HG03025 (cell line): ENCODE measurements around the gene OSBPL8.
"Not testable (repeated sequence)": the region's sequence is repeated elsewhere in the genome, so short reads cannot be mapped to it uniquely, and the experiment has no call there.

Experiments
- ATAC-seq: cut with Tn5 transposase; IDR thresholded peaks from one replicate; pipeline ENCODE4 v1.9.1; 2021; ENCODE audit warnings: mild to moderate bottlenecking, moderate library complexity; ENCODE audit not compliant: unreplicated experiment, low FRiP score

OSBPL8 gene

GRCh38 chr12:76426160-76426559, 133.4 kb downstream of the OSBPL8 start:
- no peak for ATAC-seq

GRCh38 chr12:76424941-76425340, 134.6 kb downstream of the OSBPL8 start:
- ATAC-seq: no peak

GRCh38 chr12:76422543-76423438, 136.8 kb downstream of the OSBPL8 start:
- ATAC-seq: no peak

- no peak for ATAC-seq
These were observed 137.4 kb downstream of the OSBPL8 start for GRCh38 chr12:76422154-76422542.

GRCh38 chr12:76421046-76421445, 138.5 kb downstream of the OSBPL8 start:
- no peak for ATAC-seq

GRCh38 chr12:76420222-76420621, 139.3 kb downstream of the OSBPL8 start:
- ATAC-seq: no peak

GRCh38 chr12:76417116-76417515, 142.5 kb downstream of the OSBPL8 start:
- no peak for ATAC-seq

GRCh38 chr12:76413121-76413520, 146.4 kb downstream of the OSBPL8 start:
- no peak for ATAC-seq

GRCh38 chr12:76410781-76411180, 148.8 kb downstream of the OSBPL8 start:
- no peak for ATAC-seq

- ATAC-seq: no peak
These were observed 149.2 kb downstream of the OSBPL8 start for GRCh38 chr12:76410371-76410770.

- ATAC-seq: no peak
These were observed 150.5 kb downstream of the OSBPL8 start for GRCh38 chr12:76409074-76409473.

- no peak for ATAC-seq
These were observed 151.9 kb downstream of the OSBPL8 start for GRCh38 chr12:76407710-76408109.

- no peak for ATAC-seq
These were observed 157.3 kb downstream of the OSBPL8 start for GRCh38 chr12:76402259-76402658.

- ATAC-seq: no peak
These were observed 159.4 kb downstream of the OSBPL8 start for GRCh38 chr12:76400136-76400535.

- no peak for ATAC-seq
These were observed 160.5 kb downstream of the OSBPL8 start for GRCh38 chr12:76399040-76399439.

- no peak for ATAC-seq
These were observed 161.5 kb downstream of the OSBPL8 start for GRCh38 chr12:76398106-76398505.

GRCh38 chr12:76391461-76391860, 168.1 kb downstream of the OSBPL8 start:
- ATAC-seq: no peak

GRCh38 chr12:76387614-76388013, 172.0 kb downstream of the OSBPL8 start:
- ATAC-seq: no peak

GRCh38 chr12:76384560-76384959, 175.0 kb downstream of the OSBPL8 start:
- no peak for ATAC-seq

GRCh38 chr12:76383988-76384387, 175.6 kb downstream of the OSBPL8 start:
- ATAC-seq: no peak

GRCh38 chr12:76379261-76379660, 180.3 kb downstream of the OSBPL8 start:
- no peak for ATAC-seq

GRCh38 chr12:76376876-76377275, 182.7 kb downstream of the OSBPL8 start:
- not testable (repeated sequence) for ATAC-seq
